HepG2 (cell line): Measurements from ENCODE around the gene PLEKHG4. TPM values are rescaled to one million over a fixed set of nuclear protein-coding genes. Genes with fewer than 3 reads are reported as not detected.

ENCODE experiments used
- CHD2 ChIP-seq: IDR thresholded peaks from 2 replicates; pipeline ENCODE4 v1.6.1; 2011; ENCODE audit warnings: low read depth, low read length, improper control_type of control experiment
- JUNB ChIP-seq: sonication (generic); formaldehyde crosslinking; IDR thresholded peaks from 2 replicates; pipeline ENCODE4 v1.8.0; 2022; ENCODE audit warnings: missing genetic modification reagents, mild to moderate bottlenecking, borderline replicate concordance
- KLF12 ChIP-seq: sonication (generic); formaldehyde crosslinking; IDR thresholded peaks from 2 replicates; pipeline ENCODE4 v1.4.0; 2020; ENCODE audit warnings: missing genetic modification reagents, borderline replicate concordance
- PHF8 ChIP-seq: sonication (generic); formaldehyde crosslinking; IDR thresholded peaks from 2 replicates; pipeline ENCODE4 v1.5.0; 2020; ENCODE audit warnings: missing genetic modification reagents
- TCF7L2 ChIP-seq: IDR thresholded peaks from 2 replicates; pipeline ENCODE4 v1.6.1; 2011; ENCODE audit warnings: mild to moderate bottlenecking, low read depth, low read length, moderate library complexity
- THAP11 ChIP-seq: IDR thresholded peaks from 2 replicates; pipeline ENCODE4 v1.6.1; 2016; ENCODE audit warnings: missing biosample characterization, missing genetic modification reagents
- ZNF354B ChIP-seq: sonication (generic); formaldehyde crosslinking; IDR thresholded peaks from 2 replicates; pipeline ENCODE4 v1.8.0; 2022; ENCODE audit warnings: mild to moderate bottlenecking, missing genetic modification reagents
- ZNF616 ChIP-seq: sonication (generic); formaldehyde crosslinking; IDR thresholded peaks from 2 replicates; pipeline ENCODE4 v1.5.0; 2020; ENCODE audit warnings: low read depth, mild to moderate bottlenecking, missing genetic modification reagents
- polyA plus RNA-seq, 8 experiments: library from polyadenylated mRNA; depleted of rRNA in 3 of 8; stranded (reverse) in 7 of 8; unstranded in 1 of 8; fragments of >200 nt; fragmentation: Illumina TruSeq in 4 of 8; extraction: Trizol in 4 of 8; gene quantifications; 2 replicates each; pipeline versions ENCODE4 v1.2.1 to v1.2.3, GENCODE V29; 2011 to 2016; ENCODE audit warnings: low read depth in 4 of 8, missing spikeins in 1 of 8, mixed read lengths in 1 of 8; ENCODE audit not compliant: insufficient read depth in 1 of 8
- total RNA-seq, 5 experiments: library from RNA; depleted of rRNA; stranded (reverse); fragments of >200 nt; fragmentation: Illumina TruSeq; extraction: Trizol; gene quantifications; 2 replicates each; pipeline ENCODE4 v1.2.3, GENCODE V29; 2016; ENCODE audit warnings: low read depth in 1 of 5
- TF ChIP-seq, protein P1 (sequence below): sonication (generic); formaldehyde crosslinking; IDR thresholded peaks from 2 replicates; pipeline ENCODE4 v1.5.0; 2020; ENCODE audit warnings: missing genetic modification reagents
- TF ChIP-seq, protein P2 (sequence below): sonication (generic); formaldehyde crosslinking; IDR thresholded peaks from 2 replicates; pipeline ENCODE4 v1.4.0; 2020; ENCODE audit warnings: missing genetic modification reagents
- TF ChIP-seq, protein P3 (sequence below): IDR thresholded peaks from 2 replicates; pipeline ENCODE4 v1.6.1; 2012; ENCODE audit warnings: low read depth, low read length, improper control_type of control experiment
- TF ChIP-seq, protein P4 (sequence below): sonication (generic); formaldehyde crosslinking; IDR thresholded peaks from 2 replicates; pipeline ENCODE4 v1.8.1; 2023; ENCODE audit warnings: missing genetic modification reagents, mild to moderate bottlenecking, borderline replicate concordance
- TF ChIP-seq, protein P5 (sequence below): sonication (generic); formaldehyde crosslinking; IDR thresholded peaks from 2 replicates; pipeline ENCODE4 v1.4.0; 2020; ENCODE audit warnings: missing genetic modification reagents, borderline replicate concordance
- TF ChIP-seq, protein P6 (sequence below): sonication (generic); formaldehyde crosslinking; IDR thresholded peaks from 2 replicates; pipeline ENCODE4 v1.4.0; 2020; ENCODE audit warnings: missing genetic modification reagents
- TF ChIP-seq, protein P7 (sequence below): sonication (generic); formaldehyde crosslinking; IDR thresholded peaks from 2 replicates; pipeline ENCODE4 v1.5.1; 2020; ENCODE audit warnings: mild to moderate bottlenecking, moderate library complexity, missing genetic modification reagents

The PLEKHG4 gene
- total and polyA plus RNA-seq, 2 of the 13 experiments (the other 11 are each of a cell fraction or from before 2014, with no cell fraction given): 7.1 to 13.6 TPM

DNA sequence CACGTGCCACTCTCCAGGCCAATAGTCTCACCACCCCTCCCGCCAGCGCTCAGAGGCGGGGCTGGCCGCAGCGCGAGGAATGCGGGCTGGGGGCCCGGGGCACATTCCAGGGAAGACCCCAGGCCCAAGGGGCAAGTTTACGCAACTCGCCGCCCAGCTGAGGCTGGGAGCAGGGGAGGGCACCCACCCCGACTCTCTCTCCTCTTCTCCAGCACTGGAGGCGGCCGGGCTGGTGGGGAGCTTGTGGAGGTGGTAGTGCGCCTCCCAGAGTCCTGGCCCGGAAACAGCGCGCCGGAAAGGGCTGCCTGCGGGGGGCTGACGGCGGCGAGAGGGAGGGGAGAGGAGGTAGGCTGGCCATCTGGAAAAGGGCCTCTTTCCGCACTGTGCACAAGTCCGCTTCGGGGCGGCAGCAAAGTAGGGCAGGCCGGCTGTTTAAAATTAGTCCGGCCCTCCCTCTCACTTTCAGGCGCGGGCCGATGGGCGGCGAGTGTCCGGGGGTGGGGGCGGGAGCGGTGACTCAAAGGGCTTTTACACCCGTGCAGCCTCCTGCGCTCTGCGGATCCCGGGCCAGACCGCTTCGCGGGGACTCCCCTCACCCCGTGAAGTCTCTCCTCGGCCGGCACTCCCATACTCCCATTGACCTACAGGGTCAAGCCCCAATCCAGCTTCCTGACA, 33.1 kb upstream of the PLEKHG4 start (continued):
- 0 out of 2 replicates have a peak, but pooled peaks have one; percentile 85 for TF ChIP-seq ZNF354B (CRISPR knock-in tag)
- TF ChIP-seq, protein P1, sequence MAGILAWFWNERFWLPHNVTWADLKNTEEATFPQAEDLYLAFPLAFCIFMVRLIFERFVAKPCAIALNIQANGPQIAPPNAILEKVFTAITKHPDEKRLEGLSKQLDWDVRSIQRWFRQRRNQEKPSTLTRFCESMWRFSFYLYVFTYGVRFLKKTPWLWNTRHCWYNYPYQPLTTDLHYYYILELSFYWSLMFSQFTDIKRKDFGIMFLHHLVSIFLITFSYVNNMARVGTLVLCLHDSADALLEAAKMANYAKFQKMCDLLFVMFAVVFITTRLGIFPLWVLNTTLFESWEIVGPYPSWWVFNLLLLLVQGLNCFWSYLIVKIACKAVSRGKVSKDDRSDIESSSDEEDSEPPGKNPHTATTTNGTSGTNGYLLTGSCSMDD (CRISPR knock-in tag): no peak
- TF ChIP-seq, protein P2, sequence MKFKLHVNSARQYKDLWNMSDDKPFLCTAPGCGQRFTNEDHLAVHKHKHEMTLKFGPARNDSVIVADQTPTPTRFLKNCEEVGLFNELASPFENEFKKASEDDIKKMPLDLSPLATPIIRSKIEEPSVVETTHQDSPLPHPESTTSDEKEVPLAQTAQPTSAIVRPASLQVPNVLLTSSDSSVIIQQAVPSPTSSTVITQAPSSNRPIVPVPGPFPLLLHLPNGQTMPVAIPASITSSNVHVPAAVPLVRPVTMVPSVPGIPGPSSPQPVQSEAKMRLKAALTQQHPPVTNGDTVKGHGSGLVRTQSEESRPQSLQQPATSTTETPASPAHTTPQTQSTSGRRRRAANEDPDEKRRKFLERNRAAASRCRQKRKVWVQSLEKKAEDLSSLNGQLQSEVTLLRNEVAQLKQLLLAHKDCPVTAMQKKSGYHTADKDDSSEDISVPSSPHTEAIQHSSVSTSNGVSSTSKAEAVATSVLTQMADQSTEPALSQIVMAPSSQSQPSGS (CRISPR knock-in tag): peak; percentile 94
- no peak for TF ChIP-seq TCF7L2
- TF ChIP-seq KLF12 (CRISPR knock-in tag): peak; percentile 92
- no peak for TF ChIP-seq CHD2
- peak; percentile 86 for TF ChIP-seq PHF8 (CRISPR knock-in tag)
- TF ChIP-seq, protein P3, sequence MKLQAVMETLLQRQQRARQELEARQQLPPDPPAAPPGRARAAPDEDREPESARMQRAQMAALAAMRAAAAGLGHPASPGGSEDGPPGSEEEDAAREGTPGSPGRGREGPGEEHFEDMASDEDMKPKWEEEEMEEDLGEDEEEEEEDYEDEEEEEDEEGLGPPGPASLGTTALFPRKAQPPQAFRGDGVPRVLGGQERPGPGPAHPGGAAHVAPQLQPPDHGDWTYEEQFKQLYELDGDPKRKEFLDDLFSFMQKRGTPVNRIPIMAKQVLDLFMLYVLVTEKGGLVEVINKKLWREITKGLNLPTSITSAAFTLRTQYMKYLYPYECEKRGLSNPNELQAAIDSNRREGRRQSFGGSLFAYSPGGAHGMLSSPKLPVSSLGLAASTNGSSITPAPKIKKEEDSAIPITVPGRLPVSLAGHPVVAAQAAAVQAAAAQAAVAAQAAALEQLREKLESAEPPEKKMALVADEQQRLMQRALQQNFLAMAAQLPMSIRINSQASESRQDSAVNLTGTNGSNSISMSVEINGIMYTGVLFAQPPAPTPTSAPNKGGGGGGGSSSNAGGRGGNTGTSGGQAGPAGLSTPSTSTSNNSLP: no peak
- TF ChIP-seq, protein P4, sequence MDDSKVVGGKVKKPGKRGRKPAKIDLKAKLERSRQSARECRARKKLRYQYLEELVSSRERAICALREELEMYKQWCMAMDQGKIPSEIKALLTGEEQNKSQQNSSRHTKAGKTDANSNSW (CRISPR knock-in tag): peak; percentile 68; the same call in 1 of the 2 replicates
- TF ChIP-seq THAP11 (CRISPR knock-in tag): peak; percentile 87
- no peak for TF ChIP-seq ZNF616 (CRISPR knock-in tag)
- TF ChIP-seq, protein P5, sequence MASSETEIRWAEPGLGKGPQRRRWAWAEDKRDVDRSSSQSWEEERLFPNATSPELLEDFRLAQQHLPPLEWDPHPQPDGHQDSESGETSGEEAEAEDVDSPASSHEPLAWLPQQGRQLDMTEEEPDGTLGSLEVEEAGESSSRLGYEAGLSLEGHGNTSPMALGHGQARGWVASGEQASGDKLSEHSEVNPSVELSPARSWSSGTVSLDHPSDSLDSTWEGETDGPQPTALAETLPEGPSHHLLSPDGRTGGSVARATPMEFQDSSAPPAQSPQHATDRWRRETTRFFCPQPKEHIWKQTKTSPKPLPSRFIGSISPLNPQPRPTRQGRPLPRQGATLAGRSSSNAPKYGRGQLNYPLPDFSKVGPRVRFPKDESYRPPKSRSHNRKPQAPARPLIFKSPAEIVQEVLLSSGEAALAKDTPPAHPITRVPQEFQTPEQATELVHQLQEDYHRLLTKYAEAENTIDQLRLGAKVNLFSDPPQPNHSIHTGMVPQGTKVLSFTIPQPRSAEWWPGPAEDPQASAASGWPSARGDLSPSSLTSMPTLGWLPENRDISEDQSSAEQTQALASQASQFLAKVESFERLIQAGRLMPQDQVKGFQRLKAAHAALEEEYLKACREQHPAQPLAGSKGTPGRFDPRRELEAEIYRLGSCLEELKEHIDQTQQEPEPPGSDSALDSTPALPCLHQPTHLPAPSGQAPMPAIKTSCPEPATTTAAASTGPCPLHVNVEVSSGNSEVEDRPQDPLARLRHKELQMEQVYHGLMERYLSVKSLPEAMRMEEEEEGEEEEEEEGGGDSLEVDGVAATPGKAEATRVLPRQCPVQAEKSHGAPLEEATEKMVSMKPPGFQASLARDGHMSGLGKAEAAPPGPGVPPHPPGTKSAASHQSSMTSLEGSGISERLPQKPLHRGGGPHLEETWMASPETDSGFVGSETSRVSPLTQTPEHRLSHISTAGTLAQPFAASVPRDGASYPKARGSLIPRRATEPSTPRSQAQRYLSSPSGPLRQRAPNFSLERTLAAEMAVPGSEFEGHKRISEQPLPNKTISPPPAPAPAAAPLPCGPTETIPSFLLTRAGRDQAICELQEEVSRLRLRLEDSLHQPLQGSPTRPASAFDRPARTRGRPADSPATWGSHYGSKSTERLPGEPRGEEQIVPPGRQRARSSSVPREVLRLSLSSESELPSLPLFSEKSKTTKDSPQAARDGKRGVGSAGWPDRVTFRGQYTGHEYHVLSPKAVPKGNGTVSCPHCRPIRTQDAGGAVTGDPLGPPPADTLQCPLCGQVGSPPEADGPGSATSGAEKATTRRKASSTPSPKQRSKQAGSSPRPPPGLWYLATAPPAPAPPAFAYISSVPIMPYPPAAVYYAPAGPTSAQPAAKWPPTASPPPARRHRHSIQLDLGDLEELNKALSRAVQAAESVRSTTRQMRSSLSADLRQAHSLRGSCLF: peak; percentile 56; the same call in 1 of the 2 replicates
- TF ChIP-seq JUNB (CRISPR knock-in tag): no peak
- TF ChIP-seq, protein P6, sequence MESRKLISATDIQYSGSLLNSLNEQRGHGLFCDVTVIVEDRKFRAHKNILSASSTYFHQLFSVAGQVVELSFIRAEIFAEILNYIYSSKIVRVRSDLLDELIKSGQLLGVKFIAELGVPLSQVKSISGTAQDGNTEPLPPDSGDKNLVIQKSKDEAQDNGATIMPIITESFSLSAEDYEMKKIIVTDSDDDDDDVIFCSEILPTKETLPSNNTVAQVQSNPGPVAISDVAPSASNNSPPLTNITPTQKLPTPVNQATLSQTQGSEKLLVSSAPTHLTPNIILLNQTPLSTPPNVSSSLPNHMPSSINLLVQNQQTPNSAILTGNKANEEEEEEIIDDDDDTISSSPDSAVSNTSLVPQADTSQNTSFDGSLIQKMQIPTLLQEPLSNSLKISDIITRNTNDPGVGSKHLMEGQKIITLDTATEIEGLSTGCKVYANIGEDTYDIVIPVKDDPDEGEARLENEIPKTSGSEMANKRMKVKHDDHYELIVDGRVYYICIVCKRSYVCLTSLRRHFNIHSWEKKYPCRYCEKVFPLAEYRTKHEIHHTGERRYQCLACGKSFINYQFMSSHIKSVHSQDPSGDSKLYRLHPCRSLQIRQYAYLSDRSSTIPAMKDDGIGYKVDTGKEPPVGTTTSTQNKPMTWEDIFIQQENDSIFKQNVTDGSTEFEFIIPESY (CRISPR knock-in tag): peak; percentile 55; the same call in 1 of the 2 replicates
- TF ChIP-seq, protein P7, sequence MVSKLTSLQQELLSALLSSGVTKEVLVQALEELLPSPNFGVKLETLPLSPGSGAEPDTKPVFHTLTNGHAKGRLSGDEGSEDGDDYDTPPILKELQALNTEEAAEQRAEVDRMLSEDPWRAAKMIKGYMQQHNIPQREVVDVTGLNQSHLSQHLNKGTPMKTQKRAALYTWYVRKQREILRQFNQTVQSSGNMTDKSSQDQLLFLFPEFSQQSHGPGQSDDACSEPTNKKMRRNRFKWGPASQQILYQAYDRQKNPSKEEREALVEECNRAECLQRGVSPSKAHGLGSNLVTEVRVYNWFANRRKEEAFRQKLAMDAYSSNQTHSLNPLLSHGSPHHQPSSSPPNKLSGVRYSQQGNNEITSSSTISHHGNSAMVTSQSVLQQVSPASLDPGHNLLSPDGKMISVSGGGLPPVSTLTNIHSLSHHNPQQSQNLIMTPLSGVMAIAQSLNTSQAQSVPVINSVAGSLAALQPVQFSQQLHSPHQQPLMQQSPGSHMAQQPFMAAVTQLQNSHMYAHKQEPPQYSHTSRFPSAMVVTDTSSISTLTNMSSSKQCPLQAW (CRISPR knock-in tag): peak; percentile 89
